Neuronal stem cell (in vitro differentiated cells): Measurements from ENCODE around the gene CASTOR1.

Experiments used
- DNase-seq: peaks from one replicate; pipeline ENCODE4 v3.0.0-alpha.2; 2013; ENCODE audit warnings: low spot score
- H2AFZ ChIP-seq: one replicate; pipeline ENCODE4 v1.6.1; 2013; ENCODE audit warnings: mild to moderate bottlenecking, low read length, inconsistent platforms
- H2AK5ac ChIP-seq: 2 replicates; pipeline ENCODE4 v1.6.1; 2013; ENCODE audit warnings: low read depth, mild to moderate bottlenecking, inconsistent platforms, low read length, moderate library complexity, mixed read lengths
- H2BK120ac ChIP-seq: 2 replicates; pipeline ENCODE4 v1.6.1; 2013; ENCODE audit warnings: low read depth, mild to moderate bottlenecking, inconsistent platforms, low read length, moderate library complexity, mixed read lengths
- H2BK12ac ChIP-seq: one replicate; pipeline ENCODE4 v1.6.1; 2013; ENCODE audit warnings: low read length, inconsistent platforms
- H2BK15ac ChIP-seq: 2 replicates; pipeline ENCODE4 v1.6.1; 2013; ENCODE audit warnings: mild to moderate bottlenecking, low read length, inconsistent platforms, mixed read lengths
- H2BK5ac ChIP-seq: one replicate; pipeline ENCODE4 v1.6.1; 2013; ENCODE audit warnings: inconsistent platforms, mild to moderate bottlenecking, low read length, moderate library complexity
- H3K14ac ChIP-seq: one replicate; pipeline ENCODE4 v1.6.1; 2013; ENCODE audit warnings: low read length, inconsistent platforms
- H3K18ac ChIP-seq: 2 replicates; pipeline ENCODE4 v1.6.1; 2013; ENCODE audit warnings: low read length, inconsistent platforms
- H3K23ac ChIP-seq: 2 replicates; pipeline ENCODE4 v1.6.1; 2013; ENCODE audit warnings: low read depth, mild to moderate bottlenecking, mixed read lengths, low read length, inconsistent platforms; ENCODE audit not compliant: poor library complexity
- H3K27ac ChIP-seq: replicated peaks from 3 replicates; pipeline ENCODE4 v1.5.1; 2013; ENCODE audit warnings: low read length, inconsistent platforms
- H3K27me3 ChIP-seq, 3 experiments: 2 replicates each; pipeline ENCODE4 v1.6.1; 2013; ENCODE audit warnings: low read length in 3 of 3, mild to moderate bottlenecking in 2 of 3, inconsistent platforms in 1 of 3, low read depth in 1 of 3, mixed read lengths in 1 of 3, moderate library complexity in 1 of 3; ENCODE audit not compliant: control insufficient read depth in 3 of 3, insufficient read depth in 3 of 3
- H3K36me3 ChIP-seq, 2 donors: replicated peaks in 1 of 2; 2 replicates each; pipeline ENCODE4 v1.6.1; 2013; ENCODE audit warnings: low read length in 2 of 2; ENCODE audit not compliant: control insufficient read depth in 2 of 2, insufficient read depth in 2 of 2
- H3K4ac ChIP-seq: 2 replicates; pipeline ENCODE4 v1.6.1; 2013; ENCODE audit warnings: inconsistent platforms, mild to moderate bottlenecking, low read length, moderate library complexity
- H3K4me1 ChIP-seq, 2 donors: 1 replicate in 1 of 2; 2 replicates in 1 of 2; pipeline ENCODE4 v1.6.1; 2013; ENCODE audit warnings: low read length in 2 of 2, low read depth in 1 of 2; ENCODE audit not compliant: control insufficient read depth in 2 of 2, insufficient read depth in 1 of 2
- H3K4me2 ChIP-seq: one replicate; pipeline ENCODE4 v1.6.1; 2013; ENCODE audit warnings: mild to moderate bottlenecking, low read length, inconsistent platforms; ENCODE audit not compliant: insufficient read depth, poor library complexity, severe bottlenecking
- H3K4me3 ChIP-seq, 2 donors: 2 replicates each; pipeline ENCODE4 v1.5.1; 2013; ENCODE audit warnings: low read length in 2 of 2, mild to moderate bottlenecking in 2 of 2, inconsistent platforms in 1 of 2, moderate library complexity in 1 of 2
- H3K79me1 ChIP-seq: one replicate; pipeline ENCODE4 v1.6.1; 2013; ENCODE audit warnings: low read depth, mild to moderate bottlenecking, inconsistent platforms, low read length, moderate library complexity
- H3K9ac ChIP-seq: one replicate; pipeline ENCODE4 v1.6.1; 2013; ENCODE audit warnings: mild to moderate bottlenecking, low read depth, low read length, inconsistent platforms; ENCODE audit not compliant: poor library complexity
- H3K9me3 ChIP-seq, 2 donors: replicated peaks in 1 of 2; 2 replicates each; pipeline versions ENCODE3 to v1.6.1; 2013; ENCODE audit warnings: low read length in 2 of 2, mild to moderate bottlenecking in 2 of 2, inconsistent platforms in 1 of 2, low read depth in 1 of 2, mixed read lengths in 1 of 2, moderate library complexity in 1 of 2; ENCODE audit not compliant: control insufficient read depth in 2 of 2, insufficient read depth in 1 of 2
- H4K8ac ChIP-seq: one replicate; pipeline ENCODE4 v1.6.1; 2013; ENCODE audit warnings: low read depth, mild to moderate bottlenecking, inconsistent platforms, low read length, moderate library complexity
- H4K91ac ChIP-seq: one replicate; pipeline ENCODE4 v1.6.1; 2013; ENCODE audit warnings: low read length, low read depth, mild to moderate bottlenecking, inconsistent platforms; ENCODE audit not compliant: poor library complexity
- WGBS, 2 donors: extraction: QIAGEN DNeasy Blood & Tissue Kit; methylation state at CpG; one replicate each; pipeline ENCODE4 v1.1.7; 2013; ENCODE audit warnings: missing lambda C conversion rate in 2 of 2, mixed read lengths in 1 of 2; ENCODE audit not compliant: insufficient read length in 2 of 2, insufficient replicate concordance in 1 of 2; ENCODE audit errors: extremely low coverage in 2 of 2; 5-methylcytosine and 5-hydroxymethylcytosine counted together

The CASTOR1 gene

GRCh38 chr22:30263883-30264282 lies 25.4 kb downstream of the CASTOR1 start:
- no peak overlapping the region for H4K8ac ChIP-seq
- no peaks in the 10 kb centered on the region for H3K79me1 ChIP-seq
- H3K18ac ChIP-seq: peak overlapping the region; percentile 69
- H3K27me3 ChIP-seq: peaks cover 0 to 8% (median 0%) of the 10 kb centered on the region in 3 experiments
- no peak for DNase-seq
- no peak overlapping the region for H3K9ac ChIP-seq
- no peak overlapping the region for H2BK120ac ChIP-seq
- H3K36me3 ChIP-seq: no peaks in the 10 kb centered on the region
- peak overlapping the region; percentile 81 for H2AFZ ChIP-seq
- peaks cover 1 to 15% of the 10 kb centered on the region in 2 donors for H3K4me1 ChIP-seq
- peak overlapping the region; percentile 16 for H2BK12ac ChIP-seq
- H3K4ac ChIP-seq: no peak overlapping the region
- no CpG with 5 or more reads among the region's 17 CpGs for WGBS, 2 donors
- peak overlapping the region; percentile 8 for H2AK5ac ChIP-seq
- H3K4me2 ChIP-seq: no peak overlapping the region
- no peak overlapping the region for H3K4me3 ChIP-seq
- H3K14ac ChIP-seq: no peak overlapping the region
- no peak overlapping the region for H4K91ac ChIP-seq
- peak overlapping the region; percentile 87 for H2BK15ac ChIP-seq
- H3K9me3 ChIP-seq: peaks cover 0 to 2% of the 10 kb centered on the region in 2 donors
- H3K23ac ChIP-seq: no peak overlapping the region
- H3K27ac ChIP-seq: no peak overlapping the region
- no peak overlapping the region for H2BK5ac ChIP-seq

GRCh38 chr22:30262917-30263741 lies 26.2 kb downstream of the CASTOR1 start:
- H3K9me3 ChIP-seq: peaks cover 0 to 2% of the 10 kb centered on the region in 2 donors
- H3K4me3 ChIP-seq: no peak overlapping the region
- H3K27me3 ChIP-seq: peaks cover 0 to 8% (median 0%) of the 10 kb centered on the region in 3 experiments
- peak overlapping the region; percentile 81 for H2AFZ ChIP-seq
- peak; percentile 80 for DNase-seq
- H3K79me1 ChIP-seq: no peaks in the 10 kb centered on the region
- peak overlapping the region; percentile 87 for H2BK15ac ChIP-seq
- no peak overlapping the region for H3K27ac ChIP-seq
- peak overlapping the region; percentile 41 for H2AK5ac ChIP-seq
- H3K4ac ChIP-seq: no peak overlapping the region
- H2BK12ac ChIP-seq: no peak overlapping the region
- H4K8ac ChIP-seq: no peak overlapping the region
- peaks cover 1 to 18% of the 10 kb centered on the region in 2 donors for H3K4me1 ChIP-seq
- H3K18ac ChIP-seq: peak overlapping the region; percentile 86
- H3K14ac ChIP-seq: peak overlapping the region; percentile 57
- H2BK120ac ChIP-seq: no peak overlapping the region
- H3K9ac ChIP-seq: no peak overlapping the region
- no peak overlapping the region for H3K23ac ChIP-seq
- WGBS, 2 donors: no CpG with 5 or more reads among the region's 27 CpGs
- H3K4me2 ChIP-seq: no peak overlapping the region
- H2BK5ac ChIP-seq: no peak overlapping the region
- H4K91ac ChIP-seq: no peak overlapping the region
- no peaks in the 10 kb centered on the region for H3K36me3 ChIP-seq

DNA sequence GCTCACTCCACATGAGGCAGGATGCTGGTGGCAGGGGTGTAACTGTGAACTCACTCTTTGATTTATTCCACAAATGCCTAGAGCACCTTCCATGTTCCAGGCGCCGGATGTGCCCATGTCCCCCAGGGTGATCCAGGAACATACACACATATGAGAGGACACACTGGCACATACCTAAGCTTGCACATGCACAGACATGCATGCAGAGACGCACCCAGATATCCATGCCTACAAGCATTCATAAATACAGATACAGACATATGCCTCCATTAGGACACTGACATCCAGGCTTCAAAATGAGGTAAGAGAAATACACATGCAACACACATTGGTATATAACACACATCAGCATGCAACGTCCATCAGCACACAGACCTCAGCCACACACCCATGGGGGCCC lies 27.2 kb downstream of the CASTOR1 start:
- no peak overlapping the region for H2AFZ ChIP-seq
- no peak overlapping the region for H3K9ac ChIP-seq
- H2AK5ac ChIP-seq: peak overlapping the region; percentile 31
- no CpG with 5 or more reads among the region's 4 CpGs for WGBS, 2 donors
- no peaks in the 10 kb centered on the region for H3K36me3 ChIP-seq
- H3K27me3 ChIP-seq: peaks cover 0 to 8% (median 0%) of the 10 kb centered on the region in 3 experiments
- no peaks in the 10 kb centered on the region for H3K79me1 ChIP-seq
- no peak overlapping the region for H2BK12ac ChIP-seq
- peaks cover 3 to 20% of the 10 kb centered on the region in 2 donors for H3K4me1 ChIP-seq
- no peak overlapping the region for H4K8ac ChIP-seq
- H3K18ac ChIP-seq: no peak overlapping the region
- no peak overlapping the region for H3K4me2 ChIP-seq
- no peak overlapping the region for H3K4me3 ChIP-seq
- no peak overlapping the region for H3K4ac ChIP-seq
- H2BK120ac ChIP-seq: no peak overlapping the region
- no peak overlapping the region for H3K23ac ChIP-seq
- H4K91ac ChIP-seq: no peak overlapping the region
- peaks cover 0 to 2% of the 10 kb centered on the region in 2 donors for H3K9me3 ChIP-seq
- no peak overlapping the region for H2BK15ac ChIP-seq
- no peak overlapping the region for H2BK5ac ChIP-seq
- H3K14ac ChIP-seq: no peak overlapping the region
- DNase-seq: no peak
- H3K27ac ChIP-seq: no peak overlapping the region

DNA sequence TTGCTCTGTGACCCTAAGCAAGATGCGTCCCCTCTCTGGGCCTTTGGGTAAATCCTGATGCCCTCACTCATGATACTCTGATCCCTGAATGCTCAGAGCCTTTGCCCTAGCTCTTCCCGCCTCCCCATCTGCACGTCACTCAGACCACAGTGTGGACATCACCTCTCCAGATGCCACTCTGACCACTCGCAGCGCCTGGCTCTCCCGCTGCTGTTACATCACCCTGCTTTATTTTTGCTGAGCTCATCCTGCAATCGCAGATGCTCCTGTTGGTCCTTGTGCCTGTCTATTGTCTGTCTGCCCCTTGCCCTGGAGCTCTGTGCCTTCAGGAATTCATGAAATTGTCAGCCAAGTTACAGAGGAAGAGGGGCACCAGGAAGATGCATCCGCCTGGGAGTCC lies 28.2 kb downstream of the CASTOR1 start:
- Histone ChIP-seq H3K14ac (no peak overlapping the region), H3K36me3 (no peaks in the 10 kb centered on the region), H3K4ac (no peak overlapping the region), H4K8ac (no peak overlapping the region), H4K91ac (peak overlapping the region; percentile 74), H2AK5ac (no peak overlapping the region), H2BK120ac (no peak overlapping the region), H3K9ac (no peak overlapping the region), H2BK12ac (no peak overlapping the region), H3K18ac (no peak overlapping the region), H3K27ac (no peak overlapping the region), H3K27me3 (peaks cover 0 to 8% (median 0%) of the 10 kb centered on the region in 3 experiments), H2BK5ac (no peak overlapping the region), H3K9me3 (peaks cover 0 to 2% of the 10 kb centered on the region in 2 donors), H3K4me3 (no peak overlapping the region), H3K79me1 (no peaks in the 10 kb centered on the region), H3K4me1 (peaks cover 3 to 20% of the 10 kb centered on the region in 2 donors), H2AFZ (no peak overlapping the region), H2BK15ac (no peak overlapping the region), H3K23ac (no peak overlapping the region), H3K4me2 (no peak overlapping the region)
- WGBS, 2 donors: no CpG with 5 or more reads among the region's 8 CpGs
- no peak for DNase-seq
